T-helper 2 cell (primary cell): ENCODE results near the gene EQTN.
"Not testable (repeated sequence)": the region's sequence is repeated elsewhere in the genome, so short reads cannot be mapped to it uniquely, and the experiment has no call there.

ENCODE experiments used
- DNase-seq, 5 experiments: peaks; one replicate each; pipeline versions ENCODE4 v3.0.0 to v3.0.0-alpha.2; 2012 to 2022

Gene EQTN

GRCh38 chr9:27292659-27293405, 4.1 kb downstream of the EQTN start:
- no peak for DNase-seq

- DNase-seq: no peak
Measured at GRCh38 chr9:27291292-27291691, 5.7 kb downstream of the EQTN start.

GRCh38 chr9:27282269-27282668, 14.7 kb downstream of the EQTN start:
- no peak for DNase-seq

GRCh38 chr9:27280860-27281259, 16.1 kb downstream of the EQTN start:
- DNase-seq: no peak

- DNase-seq: no peak
Measured at GRCh38 chr9:27280249-27280648, 16.7 kb downstream of the EQTN start.

GRCh38 chr9:27279611-27280010, 17.3 kb downstream of the EQTN start:
- DNase-seq: no peak

GRCh38 chr9:27278374-27278773, 18.6 kb downstream of the EQTN start:
- no peak for DNase-seq

- peak in 1 of 5 experiments; percentile 32 for DNase-seq
Measured at GRCh38 chr9:27276193-27277030, 20.5 kb downstream of the EQTN start.

GRCh38 chr9:27273186-27273585, 23.8 kb downstream of the EQTN start:
- DNase-seq: no peak

GRCh38 chr9:27272103-27272502, 24.8 kb downstream of the EQTN start:
- no peak for DNase-seq

GRCh38 chr9:27261517-27262211, 35.3 kb downstream of the EQTN start:
- DNase-seq: no peak

GRCh38 chr9:27260789-27261516, 36.0 kb downstream of the EQTN start:
- DNase-seq: no peak

- DNase-seq: no peak
Measured at GRCh38 chr9:27258662-27259061, 38.3 kb downstream of the EQTN start.

GRCh38 chr9:27248702-27249101, 48.2 kb downstream of the EQTN start:
- no peak for DNase-seq

- peak in 1 of 5 experiments; percentile 37 for DNase-seq
Measured at GRCh38 chr9:27247756-27248155, 49.2 kb downstream of the EQTN start.

GRCh38 chr9:27239648-27240047, 57.3 kb downstream of the EQTN start:
- DNase-seq: not testable (repeated sequence)
